Keratinocyte (primary cell): ENCODE measurements around the gene TUBB3. TPM values are rescaled to one million over a fixed set of nuclear protein-coding genes. Genes with fewer than 3 reads are reported as not detected.

Experiments used
- DNase-seq: peaks from one replicate; pipeline ENCODE4 v3.0.0-alpha.2; 2011; ENCODE audit warnings: low read depth, missing footprints, low spot score
- FAIRE-seq: peaks from 2 replicates; lab custom pipeline; 2011; peaks lifted over from hg19 to GRCh38; lab: Jason Lieb, UNC
- H2AFZ ChIP-seq: 2 replicates; pipeline ENCODE4 v1.6.0; 2012; ENCODE audit warnings: low read length, control low read depth, inconsistent platforms; ENCODE audit not compliant: control insufficient read depth
- H3K27ac ChIP-seq: 2 replicates; pipeline ENCODE4 v1.5.1; 2011; ENCODE audit warnings: low read length; ENCODE audit not compliant: control insufficient read depth, insufficient read depth
- H3K27me3 ChIP-seq: 3 replicates; pipeline ENCODE4 v1.6.0; 2011; ENCODE audit warnings: low read length; ENCODE audit not compliant: control insufficient read depth, insufficient read depth; ENCODE audit errors: extremely low read depth
- H3K36me3 ChIP-seq, 2 experiments: 2 replicates in 1 of 2; 3 replicates in 1 of 2; pipeline ENCODE4 v1.5.1; 2011; ENCODE audit warnings: low read length in 2 of 2, mild to moderate bottlenecking in 1 of 2; ENCODE audit not compliant: control insufficient read depth in 2 of 2, insufficient read depth in 2 of 2; ENCODE audit errors: extremely low read depth in 1 of 2
- H3K4me1 ChIP-seq: 3 replicates; pipeline ENCODE4 v1.5.1; 2011; ENCODE audit warnings: low read length; ENCODE audit not compliant: control insufficient read depth, insufficient read depth; ENCODE audit errors: extremely low read depth
- H3K4me2 ChIP-seq: 3 replicates; pipeline ENCODE4 v1.6.0; 2011; ENCODE audit warnings: low read depth, low read length; ENCODE audit not compliant: control insufficient read depth, insufficient read depth; ENCODE audit errors: extremely low read depth
- H3K4me3 ChIP-seq, 3 experiments: fragments of 200-600 bp in 1 of 3; sonication (generic) in 1 of 3; 2 replicates in 2 of 3; 3 replicates in 1 of 3; pipeline ENCODE4 v1.5.1; 2011 to 2016; ENCODE audit warnings: low read length in 3 of 3, mild to moderate bottlenecking in 3 of 3, control low read depth in 2 of 3, inconsistent platforms in 1 of 3, low read depth in 1 of 3, mixed read lengths in 1 of 3, mixed run types in 1 of 3, moderate library complexity in 1 of 3; ENCODE audit not compliant: control insufficient read depth in 2 of 3, insufficient read depth in 2 of 3; ENCODE audit errors: extremely low read depth in 1 of 3
- H3K79me2 ChIP-seq: 2 replicates; pipeline ENCODE4 v1.6.0; 2012; ENCODE audit warnings: low read length; ENCODE audit not compliant: control insufficient read depth, insufficient read depth
- H3K9ac ChIP-seq: 3 replicates; pipeline ENCODE4 v1.6.0; 2011; ENCODE audit warnings: low read length; ENCODE audit not compliant: control insufficient read depth, insufficient read depth; ENCODE audit errors: extremely low read depth
- H3K9me1 ChIP-seq: 3 replicates; pipeline ENCODE4 v1.6.0; 2011; ENCODE audit warnings: low read length; ENCODE audit not compliant: control insufficient read depth, insufficient read depth; ENCODE audit errors: extremely low read depth
- H3K9me3 ChIP-seq: 2 replicates; pipeline ENCODE4 v1.5.1; 2012; ENCODE audit warnings: low read depth, low read length; ENCODE audit not compliant: control insufficient read depth
- H4K20me1 ChIP-seq: 3 replicates; pipeline ENCODE4 v1.6.0; 2011; ENCODE audit warnings: low read length; ENCODE audit not compliant: control insufficient read depth, insufficient read depth; ENCODE audit errors: extremely low read depth
- CTCF ChIP-seq, 3 experiments: IDR thresholded peaks in 1 of 3; conservative IDR thresholded peaks in 1 of 3; optimal IDR thresholded peaks in 1 of 3; 2 replicates in 2 of 3; 3 replicates in 1 of 3; pipeline versions ENCODE3 to v1.5.1; 2011; ENCODE audit warnings: low read length in 3 of 3, mild to moderate bottlenecking in 3 of 3, moderate library complexity in 2 of 3, control low read depth in 1 of 3, inconsistent platforms in 1 of 3; ENCODE audit not compliant: insufficient read depth in 2 of 3; ENCODE audit errors: extremely low read depth in 1 of 3
- EZH2 ChIP-seq: IDR thresholded peaks from one replicate; pipeline ENCODE4 v1.6.1; 2012; ENCODE audit warnings: inconsistent platforms, mild to moderate bottlenecking, low read length, moderate library complexity
- dilution Hi-C: fragments of 300-500 bp; cut with MboI; formaldehyde crosslinking; loops from one replicate; pipeline ENCODE4 v1.7.0; 2020; ENCODE audit warnings: low sequenced_read_pairs; ENCODE audit not compliant: extremely low pct_ligation_motif_present
- polyA plus RNA-seq, 5 experiments: library from polyadenylated mRNA; depleted of rRNA in 3 of 5; stranded (reverse) in 3 of 5; stranded (forward) in 1 of 5; unstranded in 1 of 5; fragments of >200 nt; gene quantifications; 1 replicate in 1 of 5; 2 replicates in 3 of 5; 3 replicates in 1 of 5; pipeline versions ENCODE4 v1.2.1 to v1.2.3, GENCODE V29; 2011 to 2012; ENCODE audit warnings: missing spikeins in 2 of 5, low read depth in 1 of 5, low replicate concordance in 1 of 5

Gene TUBB3
- polyA plus RNA-seq, 1 donor (not counting 4 experiments of a cell fraction or from before 2014, with no cell fraction given) = 34.0 TPM

DNA sequence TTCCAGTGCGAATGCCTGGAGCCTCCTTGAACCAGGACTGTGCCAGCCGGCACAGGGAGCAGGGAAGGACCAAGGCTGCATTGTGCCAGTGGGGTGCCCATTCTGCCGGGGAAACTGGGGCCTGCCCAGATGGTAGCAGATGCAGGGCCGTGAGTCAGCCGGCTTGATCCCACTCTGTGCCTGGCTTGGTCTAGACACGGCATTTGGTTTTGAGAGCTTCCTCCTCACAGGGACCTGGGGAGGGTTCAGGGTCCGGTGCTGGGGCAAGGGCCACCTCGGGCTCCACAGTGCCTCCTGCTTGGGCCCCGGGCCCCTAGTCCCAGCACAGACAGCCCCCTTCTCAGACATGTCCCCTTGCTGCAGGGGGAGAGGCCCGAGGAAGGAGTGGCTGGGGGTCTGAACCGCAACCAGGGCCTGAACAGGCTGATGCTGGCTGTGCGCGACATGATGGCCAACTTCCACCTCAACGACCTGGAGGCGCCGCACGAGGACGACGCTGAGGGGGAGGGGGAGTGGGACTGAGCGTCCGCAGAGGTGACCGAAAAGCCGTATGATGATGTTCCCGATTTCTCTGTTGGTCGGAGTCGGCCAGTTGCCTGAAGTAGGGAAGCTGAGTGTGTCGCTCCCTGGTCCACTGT, 12.3 kb upstream of the TUBB3 start:
- dilution Hi-C loops = no loop called here
- no peaks in the 10 kb centered on the region for H3K27me3 ChIP-seq
- H4K20me1 ChIP-seq = peaks cover 4% of the 10 kb centered on the region
- no peak overlapping the region for H2AFZ ChIP-seq
- DNase-seq = no peak
- H3K4me2 ChIP-seq = no peak overlapping the region
- H3K4me1 ChIP-seq = peaks cover 4% of the 10 kb centered on the region
- no peaks in the 10 kb centered on the region for H3K9me1 ChIP-seq
- TF ChIP-seq EZH2 (no peak), CTCF (optimal IDR thresholded peaks at IDR 0.05 in 1 of 3, IDR thresholded peaks at IDR 0.05 in 1 of 3, conservative IDR thresholded peaks at IDR 0.05 in 1 of 3; ENCODE audit: extremely low read depth in 1 of 3, insufficient read depth in 2 of 3, low read length in 3 of 3) (no peak)
- H3K9ac ChIP-seq = no peak overlapping the region
- no peak for FAIRE-seq
- H3K36me3 ChIP-seq = peaks cover 22 to 36% of the 10 kb centered on the region in 2 experiments
- H3K4me3 ChIP-seq = no peak overlapping the region
- H3K27ac ChIP-seq = no peak overlapping the region
- H3K9me3 ChIP-seq = no peaks in the 10 kb centered on the region
- H3K79me2 ChIP-seq = no peaks in the 10 kb centered on the region

- FAIRE-seq (no peak), DNase-seq (no peak)
- Histone ChIP-seq H3K36me3 (peaks cover 21 to 34% of the 10 kb centered on the region in 2 experiments), H3K27ac (no peak overlapping the region), H3K9ac (no peak overlapping the region), H3K4me2 (no peak overlapping the region), H3K9me1 (no peaks in the 10 kb centered on the region), H4K20me1 (peaks cover 4% of the 10 kb centered on the region), H3K9me3 (no peaks in the 10 kb centered on the region), H3K4me1 (peaks cover 4% of the 10 kb centered on the region), H3K27me3 (no peaks in the 10 kb centered on the region), H3K79me2 (no peaks in the 10 kb centered on the region), H3K4me3 (no peak overlapping the region), H2AFZ (no peak overlapping the region)
- dilution Hi-C loops = no loop called here
- TF ChIP-seq CTCF (optimal IDR thresholded peaks at IDR 0.05 in 1 of 3, IDR thresholded peaks at IDR 0.05 in 1 of 3, conservative IDR thresholded peaks at IDR 0.05 in 1 of 3; ENCODE audit: extremely low read depth in 1 of 3, insufficient read depth in 2 of 3, low read length in 3 of 3) = no peak
Measured at GRCh38 chr16:89911375-89911774, 11.8 kb upstream of the TUBB3 start.
